Measurements from ENCODE around the gene FNBP1.

GRCh38 chr9:129854588-129855110, 188.3 kb downstream of the FNBP1 start:
- TF ChIP-seq EZH2 (IDR thresholded peaks at IDR 0.05; ENCODE audit: low read depth, unreplicated experiment) (no peak), CTCF (conservative IDR thresholded peaks at IDR 0.05; ENCODE audit: low read depth in 2 of 2) (no peak), REST (IDR thresholded peaks at IDR 0.05; ENCODE audit: unreplicated experiment) (no peak), POLR2AphosphoS5 (IDR thresholded peaks at IDR 0.05; ENCODE audit: low read depth) (no peak), NANOG (IDR thresholded peaks at IDR 0.05; ENCODE audit: borderline replicate concordance) (no peak)
